Mesenchymal stem cell (in vitro differentiated cells and primary cell): ENCODE results near the gene ZFYVE27.
A peak's percentile ranks its signal among the peaks of the same experiment; 100 is the strongest.

ENCODE experiments used
- DNase-seq: peaks from one replicate; pipeline ENCODE4 v3.0.0-alpha.2; 2013
- H2AFZ ChIP-seq: one replicate; pipeline ENCODE4 v1.6.1; 2013; ENCODE audit warnings: low read depth, mild to moderate bottlenecking, control low read depth, inconsistent platforms, low read length, moderate library complexity
- H2AK5ac ChIP-seq: 2 replicates; pipeline ENCODE4 v1.6.1; 2013; ENCODE audit warnings: low read length, moderate library complexity, mild to moderate bottlenecking, inconsistent platforms; ENCODE audit not compliant: severe bottlenecking
- H2BK120ac ChIP-seq: one replicate; pipeline ENCODE4 v1.6.1; 2013; ENCODE audit warnings: low read depth, mild to moderate bottlenecking, inconsistent platforms, low read length, moderate library complexity
- H2BK12ac ChIP-seq, 2 experiments: one replicate each; pipeline ENCODE4 v1.6.1; 2013; ENCODE audit warnings: inconsistent platforms in 2 of 2, low read length in 2 of 2, mild to moderate bottlenecking in 2 of 2, moderate library complexity in 2 of 2, control low read depth in 1 of 2
- H2BK15ac ChIP-seq: one replicate; pipeline ENCODE4 v1.6.1; 2013; ENCODE audit warnings: mild to moderate bottlenecking, low read depth, inconsistent platforms; ENCODE audit not compliant: poor library complexity, severe bottlenecking
- H2BK5ac ChIP-seq: 2 replicates; pipeline ENCODE4 v1.6.1; 2013; ENCODE audit warnings: low read depth, mild to moderate bottlenecking, low read length, control low read depth, inconsistent platforms; ENCODE audit not compliant: poor library complexity, severe bottlenecking
- H3K14ac ChIP-seq, 2 experiments: one replicate each; pipeline ENCODE4 v1.6.1; 2013; ENCODE audit warnings: inconsistent platforms in 2 of 2, low read length in 2 of 2, control low read depth in 1 of 2, mild to moderate bottlenecking in 1 of 2, moderate library complexity in 1 of 2
- H3K18ac ChIP-seq, 2 experiments: one replicate each; pipeline ENCODE4 v1.6.1; 2013; ENCODE audit warnings: inconsistent platforms in 2 of 2, low read length in 2 of 2, control low read depth in 1 of 2, low read depth in 1 of 2, mild to moderate bottlenecking in 1 of 2
- H3K23ac ChIP-seq, 2 experiments: one replicate each; pipeline ENCODE4 v1.6.1; 2013; ENCODE audit warnings: inconsistent platforms in 2 of 2, low read length in 2 of 2, mild to moderate bottlenecking in 2 of 2, moderate library complexity in 2 of 2, control low read depth in 1 of 2
- H3K27ac ChIP-seq: 2 replicates; pipeline ENCODE4 v1.5.1; 2013; ENCODE audit warnings: mild to moderate bottlenecking, moderate library complexity, low read length, control low read depth, inconsistent platforms; ENCODE audit not compliant: poor library complexity, severe bottlenecking
- H3K27me3 ChIP-seq, 2 experiments: 2 replicates each; pipeline versions ENCODE4 v1.6.1 to v1.7.0; 2013; ENCODE audit warnings: low read length in 2 of 2, mild to moderate bottlenecking in 2 of 2, moderate library complexity in 2 of 2, control low read depth in 1 of 2, inconsistent platforms in 1 of 2; ENCODE audit not compliant: control insufficient read depth in 1 of 2, insufficient read depth in 1 of 2
- H3K36me3 ChIP-seq, 2 experiments: 2 replicates each; pipeline versions ENCODE4 v1.6.1 to v1.7.0; 2013; ENCODE audit warnings: low read length in 2 of 2, control low read depth in 1 of 2, inconsistent platforms in 1 of 2, low read depth in 1 of 2, mild to moderate bottlenecking in 1 of 2; ENCODE audit not compliant: insufficient read depth in 2 of 2, control insufficient read depth in 1 of 2
- H3K4ac ChIP-seq, 2 experiments: one replicate each; pipeline ENCODE4 v1.6.1; 2013; ENCODE audit warnings: inconsistent platforms in 2 of 2, low read length in 2 of 2, mild to moderate bottlenecking in 2 of 2, moderate library complexity in 2 of 2, control low read depth in 1 of 2, low read depth in 1 of 2
- H3K4me1 ChIP-seq: 2 replicates; pipeline ENCODE4 v1.6.1; 2013; ENCODE audit warnings: low read depth, low read length, control low read depth; ENCODE audit not compliant: control insufficient read depth, insufficient read depth
- H3K4me2 ChIP-seq: 2 replicates; pipeline ENCODE4 v1.6.1; 2013; ENCODE audit warnings: low read length, mild to moderate bottlenecking, inconsistent platforms; ENCODE audit not compliant: poor library complexity, severe bottlenecking
- H3K4me3 ChIP-seq, 2 experiments: 2 replicates each; pipeline versions ENCODE4 v1.5.1 to v1.7.0; 2013; ENCODE audit warnings: low read length in 2 of 2, mild to moderate bottlenecking in 2 of 2, control low read depth in 1 of 2, low read depth in 1 of 2; ENCODE audit not compliant: insufficient read depth in 1 of 2
- H3K79me1 ChIP-seq: replicated peaks from 2 replicates; pipeline ENCODE4 v1.6.1; 2013; ENCODE audit warnings: mild to moderate bottlenecking, control low read depth, low read length, inconsistent platforms; ENCODE audit not compliant: poor library complexity, severe bottlenecking
- H3K9ac ChIP-seq: 2 replicates; pipeline ENCODE4 v1.7.0; 2013; ENCODE audit warnings: mild to moderate bottlenecking, low read length, moderate library complexity
- H3K9me3 ChIP-seq: 2 replicates; pipeline ENCODE4 v1.7.0; 2013; ENCODE audit warnings: mild to moderate bottlenecking, low read length; ENCODE audit not compliant: control insufficient read depth
- H4K8ac ChIP-seq: one replicate; pipeline ENCODE4 v1.6.1; 2013; ENCODE audit warnings: inconsistent platforms, mild to moderate bottlenecking, low read length, moderate library complexity
- H4K91ac ChIP-seq: one replicate; pipeline ENCODE4 v1.6.1; 2013; ENCODE audit warnings: mild to moderate bottlenecking, low read length, inconsistent platforms
- WGBS: methylation state at CpG from one replicate; pipeline ENCODE4 v1.1.7; 2013; ENCODE audit warnings: mixed read lengths; 5-methylcytosine and 5-hydroxymethylcytosine counted together

The ZFYVE27 gene

GRCh38 chr10:97729014-97729413, 7.9 kb upstream of the ZFYVE27 start:
- H3K36me3 ChIP-seq = no peaks in the 10 kb centered on the region
- H3K4ac ChIP-seq = no peak overlapping the region
- no peaks in the 10 kb centered on the region for H3K79me1 ChIP-seq
- H2AK5ac ChIP-seq = no peak overlapping the region
- DNase-seq = no peak
- H3K14ac ChIP-seq = no peak overlapping the region
- no peak overlapping the region for H2BK12ac ChIP-seq
- H3K4me2 ChIP-seq = no peak overlapping the region
- H3K27me3 ChIP-seq = no peaks in the 10 kb centered on the region
- no peak overlapping the region for H2AFZ ChIP-seq
- H3K4me3 ChIP-seq = no peak overlapping the region
- H3K9me3 ChIP-seq = no peaks in the 10 kb centered on the region
- H2BK15ac ChIP-seq = no peak overlapping the region
- H2BK5ac ChIP-seq = no peak overlapping the region
- H3K4me1 ChIP-seq = no peaks in the 10 kb centered on the region
- H3K27ac ChIP-seq = no peak overlapping the region
- no peak overlapping the region for H2BK120ac ChIP-seq
- H3K18ac ChIP-seq = no peak overlapping the region
- H3K23ac ChIP-seq = no peak overlapping the region
- H3K9ac ChIP-seq = no peak overlapping the region
- 81% methylated on average over 1 of the region's 5 CpGs for WGBS
- H4K8ac ChIP-seq = no peak overlapping the region
- H4K91ac ChIP-seq = no peak overlapping the region

- Histone ChIP-seq H3K27ac (no peak overlapping the region), H2BK120ac (no peak overlapping the region), H3K14ac (no peak overlapping the region), H3K9me3 (no peaks in the 10 kb centered on the region), H3K27me3 (no peaks in the 10 kb centered on the region), H2BK12ac (no peak overlapping the region), H3K79me1 (no peaks in the 10 kb centered on the region), H2AK5ac (no peak overlapping the region), H3K36me3 (no peaks in the 10 kb centered on the region), H3K18ac (no peak overlapping the region), H3K4me2 (no peak overlapping the region), H4K8ac (no peak overlapping the region), H2BK5ac (no peak overlapping the region), H3K9ac (peak overlapping the region; percentile 43), H3K4me3 (no peak overlapping the region), H4K91ac (no peak overlapping the region), H3K23ac (no peak overlapping the region), H2BK15ac (no peak overlapping the region), H3K4ac (no peak overlapping the region), H2AFZ (no peak overlapping the region), H3K4me1 (peaks cover under 1% of the 10 kb centered on the region)
- DNase-seq = peak; percentile 79
- 69% methylated on average over 8 of the region's 9 CpGs for WGBS
These were observed 5.4 kb upstream of the ZFYVE27 start for GRCh38 chr10:97731346-97732051.

DNA sequence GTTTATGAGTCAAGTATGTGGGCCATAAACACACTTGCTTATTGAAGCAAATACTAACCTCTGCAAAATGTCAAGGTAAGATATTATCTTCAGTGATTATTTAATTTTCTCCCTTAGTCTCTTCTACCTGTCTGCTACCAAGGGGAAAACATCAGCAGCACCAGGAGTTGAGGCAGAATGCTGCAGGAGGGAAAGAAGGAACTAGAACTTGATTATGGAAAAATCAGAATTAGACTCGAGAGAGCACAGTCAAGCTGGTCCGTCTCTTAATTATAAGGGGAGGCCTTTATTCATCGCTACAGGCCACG, 4.9 kb upstream of the ZFYVE27 start:
- DNase-seq = no peak
- H3K27ac ChIP-seq = no peak overlapping the region
- H2BK15ac ChIP-seq = no peak overlapping the region
- H3K36me3 ChIP-seq = no peaks in the 10 kb centered on the region
- H4K8ac ChIP-seq = no peak overlapping the region
- H3K9me3 ChIP-seq = no peaks in the 10 kb centered on the region
- H3K9ac ChIP-seq = no peak overlapping the region
- no peak overlapping the region for H3K4me2 ChIP-seq
- H2AFZ ChIP-seq = no peak overlapping the region
- H2BK12ac ChIP-seq = no peak overlapping the region
- no peak overlapping the region for H3K4me3 ChIP-seq
- H2BK5ac ChIP-seq = no peak overlapping the region
- no peak overlapping the region for H2BK120ac ChIP-seq
- no peaks in the 10 kb centered on the region for H3K79me1 ChIP-seq
- no peaks in the 10 kb centered on the region for H3K27me3 ChIP-seq
- H3K18ac ChIP-seq = no peak overlapping the region
- 85% methylated on average over 4 of the region's 4 CpGs for WGBS
- H2AK5ac ChIP-seq = no peak overlapping the region
- no peak overlapping the region for H3K23ac ChIP-seq
- no peak overlapping the region for H3K4ac ChIP-seq
- peaks cover 4% of the 10 kb centered on the region for H3K4me1 ChIP-seq
- H3K14ac ChIP-seq = no peak overlapping the region
- H4K91ac ChIP-seq = no peak overlapping the region

DNA sequence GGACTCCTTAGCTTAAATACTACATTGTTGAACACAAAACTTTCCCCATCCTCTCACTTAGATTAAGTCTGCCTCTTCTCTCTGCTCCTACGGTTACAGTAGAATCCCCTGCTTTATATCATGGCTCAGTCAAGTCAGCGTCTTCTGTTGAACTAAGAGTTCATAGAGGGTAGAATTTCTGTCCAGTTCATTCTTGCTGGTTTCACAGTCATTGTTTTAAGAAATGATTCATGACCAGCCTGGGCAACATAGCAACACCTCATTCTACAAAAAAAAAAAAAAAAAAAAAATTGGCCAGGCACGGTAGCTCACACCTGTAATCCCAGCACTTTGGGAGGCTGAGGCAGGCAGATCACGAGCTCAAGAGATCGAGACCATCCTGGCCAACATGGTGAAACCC, 3.7 kb upstream of the ZFYVE27 start:
- no peak overlapping the region for H3K14ac ChIP-seq
- H2BK15ac ChIP-seq = no peak overlapping the region
- no peak overlapping the region for H3K9ac ChIP-seq
- H3K27ac ChIP-seq = no peak overlapping the region
- H2AFZ ChIP-seq = no peak overlapping the region
- peaks cover 3% of the 10 kb centered on the region for H3K79me1 ChIP-seq
- no peak overlapping the region for H2BK12ac ChIP-seq
- H3K4ac ChIP-seq = no peak overlapping the region
- H2AK5ac ChIP-seq = no peak overlapping the region
- DNase-seq = no peak
- no peak overlapping the region for H3K23ac ChIP-seq
- H3K4me3 ChIP-seq = no peak overlapping the region
- H3K4me1 ChIP-seq = peaks cover 7% of the 10 kb centered on the region
- H3K18ac ChIP-seq = no peak overlapping the region
- H2BK120ac ChIP-seq = no peak overlapping the region
- no peak overlapping the region for H3K4me2 ChIP-seq
- no peak overlapping the region for H2BK5ac ChIP-seq
- no peak overlapping the region for H4K8ac ChIP-seq
- 82% methylated on average over 3 of the region's 5 CpGs for WGBS
- no peaks in the 10 kb centered on the region for H3K36me3 ChIP-seq
- no peak overlapping the region for H4K91ac ChIP-seq
- no peaks in the 10 kb centered on the region for H3K27me3 ChIP-seq
- no peaks in the 10 kb centered on the region for H3K9me3 ChIP-seq
